ENCODE results near the gene COL23A1. TPM values are rescaled to one million over a fixed set of nuclear protein-coding genes. Genes with fewer than 3 reads are reported as not detected.

COL23A1 gene
- total and polyA plus RNA-seq, 2 donors (not counting 1 experiment from before 2014, with no cell fraction given): not detected

GRCh38 chr5:178396796-178397720, 193.1 kb downstream of the COL23A1 start:
- H3K4me2 ChIP-seq (ENCODE audit: extremely low read depth, insufficient read depth, low read length): no peak overlapping the region
- no peaks in the 10 kb centered on the region for H4K20me1 ChIP-seq (ENCODE audit: control insufficient read depth, extremely low read depth, insufficient read depth, low read length)
- no peaks in the 10 kb centered on the region for H3K4me1 ChIP-seq (ENCODE audit: control insufficient read depth, extremely low read depth, insufficient read depth, low read length)
- H2AFZ ChIP-seq (ENCODE audit: low read length): no peak overlapping the region
- H3K9me3 ChIP-seq (ENCODE audit: control insufficient read depth, insufficient read depth, low read depth, low read length): no peaks in the 10 kb centered on the region
- H3K27ac ChIP-seq (ENCODE audit: insufficient read depth, low read length): no peak overlapping the region
- TF ChIP-seq, protein P1, sequence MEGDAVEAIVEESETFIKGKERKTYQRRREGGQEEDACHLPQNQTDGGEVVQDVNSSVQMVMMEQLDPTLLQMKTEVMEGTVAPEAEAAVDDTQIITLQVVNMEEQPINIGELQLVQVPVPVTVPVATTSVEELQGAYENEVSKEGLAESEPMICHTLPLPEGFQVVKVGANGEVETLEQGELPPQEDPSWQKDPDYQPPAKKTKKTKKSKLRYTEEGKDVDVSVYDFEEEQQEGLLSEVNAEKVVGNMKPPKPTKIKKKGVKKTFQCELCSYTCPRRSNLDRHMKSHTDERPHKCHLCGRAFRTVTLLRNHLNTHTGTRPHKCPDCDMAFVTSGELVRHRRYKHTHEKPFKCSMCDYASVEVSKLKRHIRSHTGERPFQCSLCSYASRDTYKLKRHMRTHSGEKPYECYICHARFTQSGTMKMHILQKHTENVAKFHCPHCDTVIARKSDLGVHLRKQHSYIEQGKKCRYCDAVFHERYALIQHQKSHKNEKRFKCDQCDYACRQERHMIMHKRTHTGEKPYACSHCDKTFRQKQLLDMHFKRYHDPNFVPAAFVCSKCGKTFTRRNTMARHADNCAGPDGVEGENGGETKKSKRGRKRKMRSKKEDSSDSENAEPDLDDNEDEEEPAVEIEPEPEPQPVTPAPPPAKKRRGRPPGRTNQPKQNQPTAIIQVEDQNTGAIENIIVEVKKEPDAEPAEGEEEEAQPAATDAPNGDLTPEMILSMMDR (conservative IDR thresholded peaks at IDR 0.05 in 1 of 2, IDR thresholded peaks at IDR 0.05 in 1 of 2; ENCODE audit: low read depth in 1 of 2, low read length in 2 of 2): no peak
- TF ChIP-seq EZH2 (IDR thresholded peaks at IDR 0.05; ENCODE audit: low read length, missing control alignments): no peak
- no peaks in the 10 kb centered on the region for H3K79me2 ChIP-seq (ENCODE audit: control insufficient read depth, insufficient read depth, low read length)
- no peaks in the 10 kb centered on the region for H3K27me3 ChIP-seq (ENCODE audit: control insufficient read depth, insufficient read depth, low read length)
- DNase-seq (ENCODE audit: low read depth in 2 of 2): no peak
- H3K36me3 ChIP-seq (ENCODE audit: control insufficient read depth, insufficient read depth, low read length): no peaks in the 10 kb centered on the region
- no peak overlapping the region for H3K4me3 ChIP-seq (replicated peaks in 1 of 4; ENCODE audit: control extremely low read depth in 1 of 4, insufficient read depth in 1 of 4, low read depth in 3 of 4, low read length in 4 of 4)
- no peak overlapping the region for H3K9ac ChIP-seq (ENCODE audit: insufficient read depth, low read length)

GRCh38 chr5:178394074-178394473, 196.1 kb downstream of the COL23A1 start:
- no peak overlapping the region for H3K4me3 ChIP-seq (replicated peaks in 1 of 4; ENCODE audit: control extremely low read depth in 1 of 4, insufficient read depth in 1 of 4, low read depth in 3 of 4, low read length in 4 of 4)
- H4K20me1 ChIP-seq (ENCODE audit: control insufficient read depth, extremely low read depth, insufficient read depth, low read length): no peaks in the 10 kb centered on the region
- no peak for DNase-seq (ENCODE audit: low read depth in 2 of 2)
- no peak overlapping the region for H2AFZ ChIP-seq (ENCODE audit: low read length)
- no peaks in the 10 kb centered on the region for H3K4me1 ChIP-seq (ENCODE audit: control insufficient read depth, extremely low read depth, insufficient read depth, low read length)
- H3K9ac ChIP-seq (ENCODE audit: insufficient read depth, low read length): no peak overlapping the region
- H3K4me2 ChIP-seq (ENCODE audit: extremely low read depth, insufficient read depth, low read length): no peak overlapping the region
- no peaks in the 10 kb centered on the region for H3K9me3 ChIP-seq (ENCODE audit: control insufficient read depth, insufficient read depth, low read depth, low read length)
- no peak overlapping the region for H3K27ac ChIP-seq (ENCODE audit: insufficient read depth, low read length)
- no peaks in the 10 kb centered on the region for H3K36me3 ChIP-seq (ENCODE audit: control insufficient read depth, insufficient read depth, low read length)
- no peaks in the 10 kb centered on the region for H3K27me3 ChIP-seq (ENCODE audit: control insufficient read depth, insufficient read depth, low read length)
- TF ChIP-seq EZH2 (IDR thresholded peaks at IDR 0.05; ENCODE audit: low read length, missing control alignments): no peak
- TF ChIP-seq, protein P1 (conservative IDR thresholded peaks at IDR 0.05 in 1 of 2, IDR thresholded peaks at IDR 0.05 in 1 of 2; ENCODE audit: low read depth in 1 of 2, low read length in 2 of 2): no peak
- no peaks in the 10 kb centered on the region for H3K79me2 ChIP-seq (ENCODE audit: control insufficient read depth, insufficient read depth, low read length)

DNA sequence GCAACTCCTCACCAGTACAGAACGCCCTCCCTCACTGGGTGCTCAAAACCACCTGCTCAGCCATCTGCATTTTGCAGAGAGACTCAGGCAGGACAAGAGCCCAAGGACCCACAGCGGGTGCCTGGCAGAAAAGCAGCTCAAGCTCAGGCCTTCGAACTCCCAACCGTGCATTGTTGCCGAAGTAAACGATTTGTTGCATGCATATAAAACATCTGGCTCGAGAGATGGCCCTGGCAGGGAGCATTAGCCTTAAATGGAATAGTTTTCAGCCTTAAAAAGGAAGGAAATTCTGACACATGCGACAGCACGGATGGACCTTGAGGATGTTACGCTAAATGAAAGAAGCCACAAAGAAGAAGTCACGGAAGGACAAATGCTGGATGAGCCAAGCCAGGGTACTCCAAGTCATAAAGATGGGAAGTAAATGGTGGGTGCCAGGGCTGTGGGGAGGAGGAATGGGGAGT, 197.2 kb downstream of the COL23A1 start:
- Histone ChIP-seq H3K9me3 (ENCODE audit: control insufficient read depth, insufficient read depth, low read depth, low read length) (no peaks in the 10 kb centered on the region), H3K4me3 (replicated peaks in 1 of 4; ENCODE audit: control extremely low read depth in 1 of 4, insufficient read depth in 1 of 4, low read depth in 3 of 4, low read length in 4 of 4) (no peak overlapping the region), H3K27me3 (ENCODE audit: control insufficient read depth, insufficient read depth, low read length) (no peaks in the 10 kb centered on the region), H3K4me1 (ENCODE audit: control insufficient read depth, extremely low read depth, insufficient read depth, low read length) (no peaks in the 10 kb centered on the region), H3K79me2 (ENCODE audit: control insufficient read depth, insufficient read depth, low read length) (no peaks in the 10 kb centered on the region), H4K20me1 (ENCODE audit: control insufficient read depth, extremely low read depth, insufficient read depth, low read length) (no peaks in the 10 kb centered on the region), H3K27ac (ENCODE audit: insufficient read depth, low read length) (no peak overlapping the region), H3K4me2 (ENCODE audit: extremely low read depth, insufficient read depth, low read length) (no peak overlapping the region), H3K9ac (ENCODE audit: insufficient read depth, low read length) (no peak overlapping the region), H2AFZ (ENCODE audit: low read length) (no peak overlapping the region), H3K36me3 (ENCODE audit: control insufficient read depth, insufficient read depth, low read length) (no peaks in the 10 kb centered on the region)
- TF ChIP-seq, protein P1 (conservative IDR thresholded peaks at IDR 0.05 in 1 of 2, IDR thresholded peaks at IDR 0.05 in 1 of 2; ENCODE audit: low read depth in 1 of 2, low read length in 2 of 2): no peak
- TF ChIP-seq EZH2 (IDR thresholded peaks at IDR 0.05; ENCODE audit: low read length, missing control alignments): no peak
- DNase-seq (ENCODE audit: low read depth in 2 of 2): no peak

Data from fibroblast of lung (primary cell).